Dermis microvascular lymphatic vessel endothelial cell (primary cell): ENCODE data around the gene PRSS22. TPM values are rescaled to one million over a fixed set of nuclear protein-coding genes. Genes with fewer than 3 reads are reported as not detected.

Experiments
- DNase-seq, 2 donors: peaks; one replicate each; pipeline versions ENCODE4 v3.0.0 to v3.0.0-alpha.2; 2010; ENCODE audit warnings: low read depth in 2 of 2
- total RNA-seq: library from RNA; depleted of rRNA; stranded (reverse); fragments of >200 nt; gene quantifications from 2 replicates; pipeline ENCODE4 v1.2.1, GENCODE V29; 2014

Gene PRSS22
- total RNA-seq, 1 donor from 2014 or later = not detected

GRCh38 chr16:2852731-2853507, 5.1 kb downstream of the PRSS22 start:
- DNase-seq = no peak

GRCh38 chr16:2852003-2852730, 5.8 kb downstream of the PRSS22 start:
- no peak for DNase-seq

DNA sequence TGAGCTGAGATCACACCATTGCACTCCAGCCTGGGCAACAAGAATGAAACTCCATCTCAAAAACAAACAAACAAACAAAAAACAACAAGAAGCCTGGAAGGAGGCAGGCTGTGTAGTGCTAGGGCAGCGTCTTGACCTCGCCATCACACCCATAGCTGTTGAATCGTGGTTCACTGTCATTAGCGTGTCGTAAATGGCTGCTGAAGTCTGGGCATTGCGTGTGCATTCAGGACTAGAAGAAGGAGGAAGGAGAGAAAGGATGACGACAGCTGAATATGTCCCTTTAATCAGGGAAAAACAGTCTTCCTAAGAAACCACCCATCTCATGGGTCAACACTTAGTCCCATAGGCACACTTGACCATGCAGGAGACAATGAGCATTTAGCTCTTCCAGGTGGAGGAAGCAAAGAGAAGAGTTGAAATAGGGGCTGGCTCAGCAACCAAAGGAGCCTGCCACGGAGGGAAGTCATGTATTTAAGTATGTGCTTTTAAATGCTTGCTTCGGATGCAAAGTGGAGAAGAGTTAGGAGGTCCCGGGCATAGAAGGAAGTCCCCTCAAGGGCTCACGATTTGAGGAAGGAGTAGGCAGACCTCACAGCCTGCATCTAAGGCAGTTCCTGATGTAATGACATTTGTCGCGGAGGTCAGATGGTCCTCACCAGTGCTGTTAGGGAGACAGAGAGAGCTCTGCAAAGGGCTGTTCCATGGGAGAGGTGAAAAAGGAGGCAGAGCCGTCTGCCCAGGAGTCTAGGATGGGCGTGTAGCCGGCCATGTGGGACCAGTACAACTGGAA, 8.8 kb downstream of the PRSS22 start:
- no peak for DNase-seq

DNA sequence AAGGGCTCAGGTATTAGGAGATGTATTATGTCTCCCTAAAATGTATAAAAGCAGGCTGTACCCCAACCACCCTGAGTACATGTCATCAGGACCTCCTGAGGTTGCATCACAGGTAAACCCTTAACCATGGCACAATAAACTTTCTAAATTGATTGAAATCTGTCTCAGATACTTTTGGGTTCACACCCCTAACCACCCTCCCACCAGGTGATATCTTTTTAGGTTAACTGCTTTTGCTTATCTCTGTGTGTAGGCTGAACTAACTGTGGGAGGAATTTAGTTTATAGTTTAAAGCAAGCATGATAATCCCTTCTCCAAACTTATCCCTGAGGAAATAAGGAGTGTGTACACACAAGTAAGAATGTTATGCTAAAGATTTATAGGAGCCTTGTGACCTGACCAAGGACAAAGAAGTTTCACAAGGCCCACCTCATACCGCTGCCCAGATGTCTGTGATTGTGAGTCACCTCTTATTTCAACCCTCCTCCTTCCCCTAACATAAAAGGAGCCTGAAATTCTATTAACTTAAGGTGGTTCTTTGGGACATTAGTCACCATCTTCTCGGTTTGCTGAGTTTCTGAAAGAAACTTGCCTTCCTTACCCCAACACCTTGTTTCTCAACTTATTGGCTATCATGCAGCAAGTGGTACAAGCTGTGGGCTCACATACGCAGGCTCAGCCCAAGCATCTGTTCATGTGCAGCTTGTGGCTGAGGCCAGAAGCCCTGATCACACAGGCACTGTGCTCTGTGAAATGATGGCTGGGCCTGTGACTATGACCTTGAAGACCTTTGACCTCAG, 11.3 kb downstream of the PRSS22 start:
- no peak for DNase-seq

GRCh38 chr16:2845116-2845515, 12.9 kb downstream of the PRSS22 start:
- DNase-seq = no peak

GRCh38 chr16:2843526-2843925, 14.4 kb downstream of the PRSS22 start:
- no peak for DNase-seq

- DNase-seq = peak; percentile 17 to 69
Measured at GRCh38 chr16:2842340-2843000, 15.5 kb downstream of the PRSS22 start.

- DNase-seq = no peak
Measured at GRCh38 chr16:2841606-2842339, 16.2 kb downstream of the PRSS22 start.

DNA sequence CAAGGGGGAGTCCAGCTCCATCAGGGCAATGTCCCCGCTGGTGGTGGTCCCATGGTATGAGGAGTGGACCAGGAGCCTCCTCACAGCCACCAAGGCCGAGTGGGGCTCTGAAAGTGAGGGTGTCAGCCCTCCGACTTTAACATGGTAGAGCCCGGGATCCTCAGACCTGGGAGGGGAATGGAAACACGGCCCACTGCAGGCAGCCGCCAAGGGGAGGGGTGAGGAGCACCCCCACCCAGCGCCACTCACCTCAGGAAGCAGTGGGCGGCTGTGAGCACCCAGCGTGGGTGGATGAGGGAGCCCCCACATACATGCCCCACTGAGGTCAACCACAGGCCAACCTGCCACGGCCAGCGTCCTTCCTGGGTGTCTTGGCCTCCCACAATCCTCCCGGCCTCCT, 17.1 kb downstream of the PRSS22 start:
- no peak for DNase-seq

DNA sequence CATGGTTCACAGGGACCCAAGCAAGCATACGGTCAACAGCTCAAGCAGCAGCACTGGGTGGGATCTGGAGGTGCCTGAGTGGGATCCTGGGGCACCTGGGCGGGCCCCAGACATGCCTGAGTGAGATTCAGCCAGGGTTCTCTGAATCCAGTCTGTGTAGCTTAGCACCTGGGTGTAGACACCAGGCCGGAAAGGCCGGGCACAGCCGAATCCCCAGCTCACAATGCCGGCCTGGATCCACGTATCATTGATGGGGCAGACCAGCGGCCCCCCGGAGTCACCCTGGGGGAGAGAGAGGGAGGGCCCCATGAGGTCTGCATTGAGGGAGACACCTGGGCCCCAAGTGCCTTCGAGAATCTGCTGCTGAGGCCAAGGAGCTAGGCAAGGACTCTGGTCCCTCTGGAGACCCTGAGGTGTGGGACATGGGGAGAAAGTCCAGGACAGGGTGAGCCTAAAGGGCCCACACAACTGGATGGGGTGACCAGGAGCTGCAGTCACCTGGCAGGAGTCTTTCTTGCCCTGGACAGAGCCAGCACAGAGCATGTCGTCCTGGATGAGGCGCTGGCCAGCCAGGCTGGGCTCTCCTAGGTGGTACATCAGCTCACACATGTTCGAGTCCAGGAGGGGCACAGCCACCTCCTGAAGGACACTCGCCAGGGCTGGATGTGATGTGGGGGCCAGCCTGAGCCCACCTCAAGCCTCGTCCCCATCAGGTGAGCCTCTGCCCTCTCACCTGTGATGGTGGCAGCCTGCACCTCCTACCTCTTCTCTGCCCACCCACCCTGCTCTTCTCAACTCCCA, 18.1 kb downstream of the PRSS22 start:
- no peak for DNase-seq

- DNase-seq = peak; percentile 65 to 81
Measured at GRCh38 chr16:2838928-2839327, 19.0 kb downstream of the PRSS22 start.

- no peak for DNase-seq
Measured at GRCh38 chr16:2836646-2837508, 21.1 kb downstream of the PRSS22 start.

DNA sequence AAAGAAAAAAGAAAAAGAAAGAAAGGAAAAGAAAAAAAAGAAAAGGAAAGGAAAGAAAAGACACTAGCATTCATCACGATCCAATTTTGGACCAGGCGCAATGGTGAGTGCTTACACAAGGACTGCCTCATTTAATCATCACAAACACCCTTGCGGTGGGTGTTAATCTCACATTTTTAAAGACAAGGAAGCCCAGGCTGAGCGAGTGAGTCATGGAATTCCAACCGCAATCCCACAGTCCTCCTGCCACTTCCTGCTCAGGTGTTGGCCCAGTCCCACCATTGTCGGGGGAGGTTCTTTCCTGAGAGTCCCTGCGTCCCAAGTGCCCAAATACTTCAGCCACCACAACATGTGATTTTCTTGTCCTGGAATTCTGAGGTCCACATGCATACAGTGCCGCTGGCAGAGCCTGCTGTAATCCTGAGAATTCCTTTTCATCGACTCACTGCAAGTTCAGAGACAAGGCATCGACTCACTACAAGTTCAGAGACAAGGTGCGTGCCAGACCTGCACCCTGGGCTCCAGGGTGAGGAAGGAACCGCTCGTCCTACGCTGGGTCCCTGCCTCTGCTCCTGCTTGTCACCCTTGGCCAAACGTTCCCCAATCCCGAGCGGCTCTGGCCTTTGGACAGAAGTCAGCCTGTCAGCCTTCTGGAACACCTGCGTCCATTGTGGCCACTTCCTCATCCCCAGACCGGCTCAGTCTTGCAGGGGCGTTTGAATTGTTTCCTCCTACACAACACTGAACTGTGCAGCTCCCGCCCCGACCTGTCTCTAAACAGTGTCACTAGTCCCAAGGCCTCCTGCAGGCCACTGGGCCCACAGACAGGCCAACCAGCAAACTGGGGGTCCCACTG, 22.1 kb downstream of the PRSS22 start:
- DNase-seq = peak; percentile 18 to 73

- no peak for DNase-seq
Measured at GRCh38 chr16:2834968-2835367, 23.0 kb downstream of the PRSS22 start.

DNA sequence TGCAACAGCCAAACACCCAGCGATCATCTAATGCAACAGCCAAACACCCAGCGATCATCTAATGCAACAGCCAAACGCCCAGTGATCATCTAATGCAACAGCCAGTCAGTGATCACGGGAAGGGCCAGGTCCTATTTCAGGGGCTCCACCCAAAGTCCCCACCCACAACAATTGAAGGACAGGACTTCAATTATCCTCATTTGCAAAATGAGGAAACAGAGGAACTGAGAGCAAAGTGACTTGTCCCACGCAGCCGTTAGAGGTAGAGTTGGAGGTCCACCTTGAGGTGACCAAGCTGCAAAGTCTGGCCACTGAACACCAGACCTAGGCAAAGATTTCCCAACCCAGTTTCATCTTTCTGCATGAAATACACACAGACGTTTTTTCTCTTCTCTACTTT, 24.2 kb downstream of the PRSS22 start:
- no peak for DNase-seq

- DNase-seq = no peak
Measured at GRCh38 chr16:2831203-2831602, 26.8 kb downstream of the PRSS22 start.

GRCh38 chr16:2830355-2830695, 27.6 kb downstream of the PRSS22 start:
- no peak for DNase-seq
